Fibroblast of the aortic adventitia (primary cell): ENCODE results near the gene HVCN1. TPM values are rescaled to one million over a fixed set of nuclear protein-coding genes. Genes with fewer than 3 reads are reported as not detected.

Experiments used
- DNase-seq: peaks from one replicate; pipeline ENCODE4 v3.0.0-alpha.2; 2010; ENCODE audit warnings: low read depth
- H3K4me3 ChIP-seq: 2 replicates; pipeline ENCODE4 v1.5.1; 2011; ENCODE audit warnings: low read depth, mild to moderate bottlenecking, control low read depth, low read length, moderate library complexity
- CTCF ChIP-seq: IDR thresholded peaks from 2 replicates; pipeline ENCODE4 v1.5.1; 2011; ENCODE audit warnings: mild to moderate bottlenecking, low read length, control low read depth, inconsistent platforms; ENCODE audit not compliant: insufficient read depth
- total RNA-seq: library from RNA; depleted of rRNA; stranded (reverse); fragments of >200 nt; gene quantifications from 2 replicates; pipeline ENCODE4 v1.2.3, GENCODE V29; 2012; ENCODE audit warnings: low replicate concordance

HVCN1 gene
- total RNA-seq, 1 donor = 2.6 TPM

GRCh38 chr12:110640275-110641025 is 48.5 kb downstream of the HVCN1 start:
- H3K4me3 ChIP-seq = no peak overlapping the region
- no peak for TF ChIP-seq CTCF
- no peak for DNase-seq

GRCh38 chr12:110639336-110640141 is 49.4 kb downstream of the HVCN1 start:
- H3K4me3 ChIP-seq = no peak overlapping the region
- peak; percentile 75 for DNase-seq
- no peak for TF ChIP-seq CTCF

GRCh38 chr12:110638796-110639195 is 50.1 kb downstream of the HVCN1 start:
- TF ChIP-seq CTCF = no peak
- no peak for DNase-seq

GRCh38 chr12:110637869-110638441 is 51.0 kb downstream of the HVCN1 start:
- no peak overlapping the region for H3K4me3 ChIP-seq
- TF ChIP-seq CTCF = no peak
- no peak for DNase-seq

More at GRCh38 chr12:110638796-110639195, 50.1 kb downstream of the HVCN1 start:
- H3K4me3 ChIP-seq = no peak overlapping the region

- DNase-seq = no peak
- H3K4me3 ChIP-seq = no peak overlapping the region
- TF ChIP-seq CTCF = no peak
Measured at GRCh38 chr12:110636516-110636915, 52.4 kb downstream of the HVCN1 start.

- DNase-seq = no peak
- no peak for TF ChIP-seq CTCF
Measured at GRCh38 chr12:110635055-110635454, 53.9 kb downstream of the HVCN1 start.

More at GRCh38 chr12:110635055-110635454, 53.9 kb downstream of the HVCN1 start:
- no peak overlapping the region for H3K4me3 ChIP-seq
